WTC11 (cell line): ENCODE measurements around the gene TTC7B. TPM values are rescaled to one million over a fixed set of nuclear protein-coding genes. Genes with fewer than 3 reads are reported as not detected.

Experiments
- ATAC-seq: fragments of 200-7000 bp; cut with Tn5 transposase; 2 replicates; pipeline ENCODE4 v1.10.0; 2021; ENCODE audit warnings: mild to moderate bottlenecking, moderate library complexity
- CTCF ChIA-PET: fragments of 300-600 bp; sonication (Branson Sonifier 250); formaldehyde crosslinking; loops from one replicate; lab custom pipeline; 2021; ENCODE audit warnings: antibody characterized with exemption; lab: Charles Lee
- POLR2A ChIA-PET: fragments of 350-600 bp; sonication (Branson Sonifier 250); formaldehyde crosslinking; loops from one replicate; lab custom pipeline; 2021; ENCODE audit warnings: antibody characterized with exemption; lab: Charles Lee
- DNase-seq: peaks from one replicate; pipeline ENCODE4 v3.0.0; 2021; ENCODE audit warnings: low spot score
- H3K27ac Mint-ChIP-seq: 2 replicates; pipeline ENCODE4 v1.8.0; 2021; ENCODE audit warnings: mixed read lengths
- H3K27me3 Mint-ChIP-seq: 2 replicates; pipeline ENCODE4 v1.8.0; 2021; ENCODE audit warnings: low read depth, mild to moderate bottlenecking, moderate library complexity, mixed read lengths
- H3K36me3 Mint-ChIP-seq: 2 replicates; pipeline ENCODE4 v1.8.0; 2021; ENCODE audit warnings: mixed read lengths
- H3K4me1 Mint-ChIP-seq: 2 replicates; pipeline ENCODE4 v1.8.0; 2022; ENCODE audit warnings: mixed read lengths
- H3K4me3 Mint-ChIP-seq: 2 replicates; pipeline ENCODE4 v1.8.0; 2021; ENCODE audit warnings: mild to moderate bottlenecking, moderate library complexity, mixed read lengths
- H3K9me3 Mint-ChIP-seq: 2 replicates; pipeline ENCODE4 v1.8.0; 2021; ENCODE audit warnings: mixed read lengths
- E2F1 ChIP-seq: sonication (generic); formaldehyde crosslinking; IDR thresholded peaks from 2 replicates; pipeline ENCODE4 v1.8.0; 2022; ENCODE audit warnings: mild to moderate bottlenecking, missing genetic modification reagents
- ERG ChIP-seq: fragments of 250-450 bp; sonication (Bioruptor Pico); IDR thresholded peaks from 2 replicates; pipeline ENCODE4 v1.8.0; 2021; ENCODE audit warnings: mild to moderate bottlenecking
- IRF1 ChIP-seq: sonication (generic); formaldehyde crosslinking; IDR thresholded peaks from 2 replicates; pipeline ENCODE4 v1.8.0; 2023; ENCODE audit warnings: missing genetic modification reagents
- NR1H2 ChIP-seq: sonication (generic); formaldehyde crosslinking; IDR thresholded peaks from 2 replicates; pipeline ENCODE4 v1.9.0; 2021; ENCODE audit warnings: mild to moderate bottlenecking, moderate library complexity, missing genetic modification reagents
- PRRX2 ChIP-seq: fragments of 250-450 bp; sonication (Bioruptor Pico); IDR thresholded peaks from 2 replicates; pipeline ENCODE4 v1.8.0; 2021; ENCODE audit warnings: mild to moderate bottlenecking
- RELA ChIP-seq: sonication (generic); formaldehyde crosslinking; IDR thresholded peaks from 2 replicates; pipeline ENCODE4 v1.8.1; 2022; ENCODE audit warnings: missing genetic modification reagents, mild to moderate bottlenecking, borderline replicate concordance
- TCF7 ChIP-seq: sonication (generic); formaldehyde crosslinking; IDR thresholded peaks from 2 replicates; pipeline ENCODE4 v1.8.0; 2022; ENCODE audit warnings: mild to moderate bottlenecking, low read depth, missing genetic modification reagents, moderate library complexity
- USF1 ChIP-seq: sonication (generic); formaldehyde crosslinking; IDR thresholded peaks from 2 replicates; pipeline ENCODE4 v1.8.0; 2022; ENCODE audit warnings: mild to moderate bottlenecking, missing genetic modification reagents
- USF2 ChIP-seq: sonication (generic); formaldehyde crosslinking; IDR thresholded peaks from 2 replicates; pipeline ENCODE4 v1.8.1; 2023; ENCODE audit warnings: mild to moderate bottlenecking, missing genetic modification reagents, moderate library complexity
- ZNF219 ChIP-seq: sonication (generic); formaldehyde crosslinking; IDR thresholded peaks from 2 replicates; pipeline ENCODE4 v1.8.0; 2023; ENCODE audit warnings: missing genetic modification reagents, mild to moderate bottlenecking, borderline replicate concordance
- ZNF416 ChIP-seq: fragments of 250-450 bp; sonication (Bioruptor Pico); IDR thresholded peaks from 2 replicates; pipeline ENCODE4 v1.9.0; 2021; ENCODE audit warnings: mild to moderate bottlenecking, inconsistent platforms
- ZNF425 ChIP-seq: fragments of 250-450 bp; sonication (Bioruptor Pico); conservative IDR thresholded peaks from 2 replicates; pipeline ENCODE4 v1.9.0; 2021; ENCODE audit warnings: mild to moderate bottlenecking
- ZNF671 ChIP-seq: fragments of 250-450 bp; sonication (Bioruptor Pico); IDR thresholded peaks from 2 replicates; pipeline ENCODE4 v1.8.0; 2021; ENCODE audit warnings: mild to moderate bottlenecking
- total RNA-seq: library from RNA; stranded (reverse); gene quantifications from 3 replicates; pipeline ENCODE4 v1.2.3, GENCODE V29; 2021
- TF ChIP-seq, protein P1 (sequence below): sonication (generic); formaldehyde crosslinking; IDR thresholded peaks from 2 replicates; pipeline ENCODE4 v1.8.1; 2022; ENCODE audit warnings: mild to moderate bottlenecking, moderate library complexity, missing genetic modification reagents
- TF ChIP-seq, protein P2 (sequence below): sonication (generic); formaldehyde crosslinking; IDR thresholded peaks from 2 replicates; pipeline ENCODE4 v1.8.0; 2023; ENCODE audit warnings: mild to moderate bottlenecking, missing genetic modification reagents
- TF ChIP-seq, protein P3 (sequence below): sonication (generic); formaldehyde crosslinking; IDR thresholded peaks from 2 replicates; pipeline ENCODE4 v1.8.0; 2022; ENCODE audit warnings: mild to moderate bottlenecking, missing genetic modification reagents
- TF ChIP-seq, protein P4 (sequence below): sonication (generic); formaldehyde crosslinking; conservative IDR thresholded peaks from 2 replicates; pipeline ENCODE4 v1.8.1; 2023; ENCODE audit warnings: mild to moderate bottlenecking, low read depth, missing genetic modification reagents, moderate library complexity

TTC7B gene
- total RNA-seq, 1 experiment from 2014 or later = 27.6 TPM

GRCh38 chr14:90626550-90626949, 189.7 kb downstream of the TTC7B start:
- no peaks in the 10 kb centered on the region for H3K27me3 Mint-ChIP-seq
- POLR2A ChIA-PET = no interaction called here
- no peak for ATAC-seq

DNA sequence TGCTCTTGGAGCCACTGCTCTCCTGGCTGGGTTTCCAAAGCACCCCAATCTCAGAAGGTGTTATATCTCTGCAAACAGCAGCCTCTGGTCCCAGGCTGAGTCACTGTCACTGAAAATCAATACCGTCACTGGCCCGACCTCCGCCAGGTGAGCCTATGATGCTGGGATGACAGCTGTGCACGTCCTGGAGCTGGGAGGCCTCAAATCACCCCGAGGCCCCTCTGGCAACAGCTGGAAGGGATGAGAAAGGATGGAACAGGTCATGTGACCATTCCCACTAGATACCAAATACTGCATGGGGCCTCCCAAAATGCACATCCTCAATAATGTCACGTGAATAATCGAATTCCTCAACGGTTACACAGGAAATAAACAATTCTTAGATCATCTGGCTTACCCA, 190.8 kb downstream of the TTC7B start:
- Mint-ChIP-seq H3K27ac (no peak overlapping the region), H3K4me1 (peaks cover 35% of the 10 kb centered on the region), H3K27me3 (no peaks in the 10 kb centered on the region), H3K4me3 (no peak overlapping the region), H3K36me3 (no peaks in the 10 kb centered on the region), H3K9me3 (no peaks in the 10 kb centered on the region)
- ATAC-seq (no peak; the same call in 1 of the 2 replicates), DNase-seq (no peak)
- POLR2A ChIA-PET = no interaction called here
- CTCF ChIA-PET = no interaction called here
- TF ChIP-seq USF2 (peak; percentile 55), USF1 (CRISPR knock-in tag) (0 out of 2 replicates have a peak, but pooled peaks have one; percentile 32), ZNF416 (no peak)

More at GRCh38 chr14:90626550-90626949, 189.7 kb downstream of the TTC7B start:
- CTCF ChIA-PET = no interaction called here
- no peaks in the 10 kb centered on the region for H3K36me3 Mint-ChIP-seq
- H3K9me3 Mint-ChIP-seq = no peaks in the 10 kb centered on the region
- no peak overlapping the region for H3K27ac Mint-ChIP-seq
- no peak for TF ChIP-seq ERG (CRISPR knock-in tag)
- TF ChIP-seq TCF7 (CRISPR knock-in tag) = no peak
- no peak for TF ChIP-seq ZNF219 (CRISPR knock-in tag)
- TF ChIP-seq ZNF425 = no peak
- no peak overlapping the region for H3K4me3 Mint-ChIP-seq
- peaks cover 36% of the 10 kb centered on the region for H3K4me1 Mint-ChIP-seq
- no peak for DNase-seq

- Mint-ChIP-seq H3K27me3 (no peaks in the 10 kb centered on the region), H3K4me3 (no peak overlapping the region), H3K27ac (peak overlapping the region; percentile 86), H3K36me3 (no peaks in the 10 kb centered on the region), H3K9me3 (no peaks in the 10 kb centered on the region), H3K4me1 (peaks cover 31% of the 10 kb centered on the region)
- DNase-seq (no peak), ATAC-seq (peak; percentile 83)
- POLR2A ChIA-PET = no interaction called here
- CTCF ChIA-PET = no interaction called here
- TF ChIP-seq NR1H2 (CRISPR knock-in tag) (no peak), RELA (CRISPR knock-in tag) (no peak), PRRX2 (CRISPR knock-in tag) (no peak), E2F1 (CRISPR knock-in tag) (no peak), ZNF671 (CRISPR knock-in tag) (no peak), IRF1 (no peak)
- TF ChIP-seq, protein P1, sequence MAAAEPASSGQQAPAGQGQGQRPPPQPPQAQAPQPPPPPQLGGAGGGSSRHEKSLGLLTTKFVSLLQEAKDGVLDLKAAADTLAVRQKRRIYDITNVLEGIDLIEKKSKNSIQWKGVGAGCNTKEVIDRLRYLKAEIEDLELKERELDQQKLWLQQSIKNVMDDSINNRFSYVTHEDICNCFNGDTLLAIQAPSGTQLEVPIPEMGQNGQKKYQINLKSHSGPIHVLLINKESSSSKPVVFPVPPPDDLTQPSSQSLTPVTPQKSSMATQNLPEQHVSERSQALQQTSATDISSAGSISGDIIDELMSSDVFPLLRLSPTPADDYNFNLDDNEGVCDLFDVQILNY = no peak
- TF ChIP-seq, protein P2, sequence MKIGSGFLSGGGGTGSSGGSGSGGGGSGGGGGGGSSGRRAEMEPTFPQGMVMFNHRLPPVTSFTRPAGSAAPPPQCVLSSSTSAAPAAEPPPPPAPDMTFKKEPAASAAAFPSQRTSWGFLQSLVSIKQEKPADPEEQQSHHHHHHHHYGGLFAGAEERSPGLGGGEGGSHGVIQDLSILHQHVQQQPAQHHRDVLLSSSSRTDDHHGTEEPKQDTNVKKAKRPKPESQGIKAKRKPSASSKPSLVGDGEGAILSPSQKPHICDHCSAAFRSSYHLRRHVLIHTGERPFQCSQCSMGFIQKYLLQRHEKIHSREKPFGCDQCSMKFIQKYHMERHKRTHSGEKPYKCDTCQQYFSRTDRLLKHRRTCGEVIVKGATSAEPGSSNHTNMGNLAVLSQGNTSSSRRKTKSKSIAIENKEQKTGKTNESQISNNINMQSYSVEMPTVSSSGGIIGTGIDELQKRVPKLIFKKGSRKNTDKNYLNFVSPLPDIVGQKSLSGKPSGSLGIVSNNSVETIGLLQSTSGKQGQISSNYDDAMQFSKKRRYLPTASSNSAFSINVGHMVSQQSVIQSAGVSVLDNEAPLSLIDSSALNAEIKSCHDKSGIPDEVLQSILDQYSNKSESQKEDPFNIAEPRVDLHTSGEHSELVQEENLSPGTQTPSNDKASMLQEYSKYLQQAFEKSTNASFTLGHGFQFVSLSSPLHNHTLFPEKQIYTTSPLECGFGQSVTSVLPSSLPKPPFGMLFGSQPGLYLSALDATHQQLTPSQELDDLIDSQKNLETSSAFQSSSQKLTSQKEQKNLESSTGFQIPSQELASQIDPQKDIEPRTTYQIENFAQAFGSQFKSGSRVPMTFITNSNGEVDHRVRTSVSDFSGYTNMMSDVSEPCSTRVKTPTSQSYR (CRISPR knock-in tag) = no peak
- TF ChIP-seq, protein P3, sequence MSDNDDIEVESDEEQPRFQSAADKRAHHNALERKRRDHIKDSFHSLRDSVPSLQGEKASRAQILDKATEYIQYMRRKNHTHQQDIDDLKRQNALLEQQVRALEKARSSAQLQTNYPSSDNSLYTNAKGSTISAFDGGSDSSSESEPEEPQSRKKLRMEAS (CRISPR knock-in tag) = no peak
- TF ChIP-seq, protein P4, sequence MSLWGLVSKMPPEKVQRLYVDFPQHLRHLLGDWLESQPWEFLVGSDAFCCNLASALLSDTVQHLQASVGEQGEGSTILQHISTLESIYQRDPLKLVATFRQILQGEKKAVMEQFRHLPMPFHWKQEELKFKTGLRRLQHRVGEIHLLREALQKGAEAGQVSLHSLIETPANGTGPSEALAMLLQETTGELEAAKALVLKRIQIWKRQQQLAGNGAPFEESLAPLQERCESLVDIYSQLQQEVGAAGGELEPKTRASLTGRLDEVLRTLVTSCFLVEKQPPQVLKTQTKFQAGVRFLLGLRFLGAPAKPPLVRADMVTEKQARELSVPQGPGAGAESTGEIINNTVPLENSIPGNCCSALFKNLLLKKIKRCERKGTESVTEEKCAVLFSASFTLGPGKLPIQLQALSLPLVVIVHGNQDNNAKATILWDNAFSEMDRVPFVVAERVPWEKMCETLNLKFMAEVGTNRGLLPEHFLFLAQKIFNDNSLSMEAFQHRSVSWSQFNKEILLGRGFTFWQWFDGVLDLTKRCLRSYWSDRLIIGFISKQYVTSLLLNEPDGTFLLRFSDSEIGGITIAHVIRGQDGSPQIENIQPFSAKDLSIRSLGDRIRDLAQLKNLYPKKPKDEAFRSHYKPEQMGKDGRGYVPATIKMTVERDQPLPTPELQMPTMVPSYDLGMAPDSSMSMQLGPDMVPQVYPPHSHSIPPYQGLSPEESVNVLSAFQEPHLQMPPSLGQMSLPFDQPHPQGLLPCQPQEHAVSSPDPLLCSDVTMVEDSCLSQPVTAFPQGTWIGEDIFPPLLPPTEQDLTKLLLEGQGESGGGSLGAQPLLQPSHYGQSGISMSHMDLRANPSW (CRISPR knock-in tag) = no peak
Measured at GRCh38 chr14:90624732-90625400, 191.4 kb downstream of the TTC7B start.
